GM12872 (cell line): ENCODE data around the gene DDX46.
A peak's percentile ranks its signal among the peaks of the same experiment; 100 is the strongest.

Source experiments
- CTCF ChIP-seq: IDR thresholded peaks from 3 replicates; pipeline ENCODE4 v1.5.1; 2011; ENCODE audit warnings: low read depth, mild to moderate bottlenecking, low read length, moderate library complexity; ENCODE audit not compliant: insufficient read depth

Gene DDX46

GRCh38 chr5:134738133-134738962, 20.2 kb upstream of the DDX46 start, which contains the start of gene CAMLG:
CAMLG (plus strand) TSS chr5:134738548; CDS start chr5:134738621, 73 bp downstream.
- peak; percentile 79 for TF ChIP-seq CTCF

DNA sequence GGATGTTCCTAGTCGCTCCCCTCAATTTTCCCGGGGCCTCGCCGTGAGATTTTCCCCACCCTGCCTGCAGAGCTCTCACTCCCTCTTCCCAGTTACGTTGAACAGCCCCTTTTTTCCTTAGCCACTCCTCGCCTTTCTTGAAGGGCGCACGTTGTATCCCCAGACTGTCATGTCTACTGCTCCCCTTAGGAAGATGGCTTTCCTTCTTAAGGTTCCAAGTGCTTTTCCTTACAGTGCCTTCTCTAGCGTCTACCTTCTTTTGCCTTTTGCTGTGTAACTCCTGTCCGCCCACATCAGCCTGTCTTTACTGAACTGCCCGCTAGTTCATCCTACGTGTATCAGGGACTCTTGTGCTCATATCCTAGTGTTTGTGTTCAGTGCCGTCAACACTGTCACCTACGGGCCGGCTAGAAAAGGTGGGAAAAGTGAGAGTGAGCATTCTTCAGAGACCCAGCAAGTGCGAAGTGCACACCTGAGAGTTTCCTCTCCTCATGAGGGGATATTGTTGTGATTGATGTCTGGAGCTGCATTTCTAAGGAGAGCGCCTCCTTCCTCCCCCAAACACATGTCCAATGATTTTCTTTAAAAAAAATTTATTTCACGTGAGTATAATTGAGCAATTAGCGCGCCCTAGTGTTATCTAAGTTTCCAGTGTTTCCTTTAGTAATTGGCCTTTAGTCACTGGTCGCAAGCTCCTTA, 19.5 kb upstream of the DDX46 start:
- TF ChIP-seq CTCF = 0 out of 3 replicates have a peak, but pooled peaks have one; percentile 22

DNA sequence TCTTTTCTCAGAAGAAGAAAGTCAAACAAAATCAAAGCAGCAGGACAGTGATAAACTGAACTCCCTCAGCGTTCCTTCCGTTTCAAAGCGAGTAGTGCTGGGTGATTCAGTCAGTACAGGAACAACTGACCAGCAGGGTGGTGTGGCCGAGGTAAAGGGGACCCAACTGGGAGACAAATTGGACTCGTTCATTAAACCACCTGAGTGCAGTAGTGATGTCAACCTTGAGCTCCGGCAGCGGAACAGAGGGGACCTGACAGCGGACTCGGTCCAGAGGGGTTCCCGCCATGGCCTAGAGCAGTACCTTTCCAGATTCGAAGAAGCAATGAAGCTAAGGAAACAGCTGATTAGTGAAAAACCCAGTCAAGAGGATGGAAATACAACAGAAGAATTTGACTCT, 17.5 kb upstream of the DDX46 start:
- no peak for TF ChIP-seq CTCF

DNA sequence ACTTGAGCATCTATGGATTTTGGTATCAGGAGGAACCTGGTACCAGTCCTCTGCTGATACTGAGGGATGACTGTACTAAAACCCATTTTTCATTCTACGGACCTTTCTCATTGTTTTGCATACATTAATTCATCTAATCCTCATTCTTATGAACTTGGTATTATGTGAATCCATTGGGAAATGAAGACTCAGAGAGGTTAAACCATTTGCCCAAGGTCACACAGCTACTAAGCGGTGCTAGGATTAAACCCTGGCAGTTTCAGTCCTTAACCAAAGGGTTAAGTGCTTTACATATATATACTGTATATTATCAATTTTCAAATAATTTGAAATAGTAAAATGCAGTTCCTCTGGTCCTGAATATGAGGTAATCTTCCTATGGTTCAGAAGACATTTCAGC, 16.4 kb upstream of the DDX46 start:
- no peak for TF ChIP-seq CTCF

DNA sequence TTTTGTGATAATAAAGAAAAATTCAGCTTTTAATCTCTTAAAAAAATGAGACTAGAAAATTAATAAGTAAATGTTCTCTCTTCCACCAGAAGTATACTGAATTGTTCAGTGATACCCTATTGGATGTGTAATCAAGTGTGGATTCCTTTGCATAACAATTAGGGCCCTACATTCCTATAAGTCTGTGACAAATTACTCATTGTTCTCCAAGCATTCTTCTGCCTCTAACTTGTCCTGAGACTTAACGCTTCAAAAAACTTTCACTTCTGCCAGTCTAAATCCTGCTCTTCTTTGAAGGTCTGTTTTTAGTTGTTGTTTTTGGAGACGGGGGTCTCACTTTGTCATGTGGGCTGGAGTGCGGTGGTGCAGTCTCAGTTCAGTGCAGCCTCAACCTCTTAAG, 9.2 kb upstream of the DDX46 start:
- TF ChIP-seq CTCF = no peak

- no peak for TF ChIP-seq CTCF
These were observed 439 bp upstream of the DDX46 start for GRCh38 chr5:134758176-134758503.

DNA sequence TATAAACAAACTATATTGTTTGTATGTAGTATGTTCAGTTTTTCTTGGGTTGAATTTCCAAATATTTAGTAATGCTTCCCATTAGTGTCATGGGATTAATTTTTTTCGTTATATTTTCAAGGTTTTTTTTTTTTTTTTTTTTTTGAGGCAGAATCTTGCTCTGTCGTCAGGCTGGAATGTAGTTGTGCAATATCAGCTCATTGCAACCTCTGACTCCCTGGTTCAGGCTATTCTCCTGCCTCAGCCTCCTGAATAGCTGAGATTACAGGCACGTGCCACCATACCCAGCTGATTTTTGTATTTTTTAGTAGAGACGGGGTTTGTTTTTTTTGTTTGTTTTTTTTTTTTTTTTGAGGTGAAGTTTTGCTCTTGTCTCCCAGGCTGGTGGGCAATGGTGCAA, 10.6 kb downstream of the DDX46 start:
- TF ChIP-seq CTCF = no peak
